HG03520 (cell line): ENCODE measurements around the gene NKD1.

ENCODE experiments used
- ATAC-seq: cut with Tn5 transposase; IDR thresholded peaks from one replicate; pipeline ENCODE4 v1.9.1; 2021; ENCODE audit warnings: mild to moderate bottlenecking, moderate library complexity; ENCODE audit not compliant: unreplicated experiment

The NKD1 gene

DNA sequence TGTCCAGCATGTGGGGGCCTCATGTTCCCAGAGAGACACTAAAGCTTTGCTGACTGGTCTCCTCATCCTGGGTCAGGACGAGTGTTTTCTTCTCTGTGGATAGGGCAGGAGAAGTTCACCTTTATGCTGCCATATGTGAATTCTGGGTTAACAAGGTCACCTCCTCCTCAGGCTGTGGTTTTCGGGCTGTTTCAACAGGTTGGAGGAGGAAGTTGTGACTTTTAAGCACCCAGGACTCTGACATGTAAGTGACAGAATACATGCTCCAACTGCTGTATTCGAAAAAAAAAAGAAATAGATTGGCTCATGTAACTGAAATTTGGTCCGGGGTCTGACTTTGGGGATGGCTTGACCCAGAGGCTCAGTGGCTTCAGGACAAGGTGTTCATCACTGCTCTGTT, 78.7 kb downstream of the NKD1 start:
- no peak for ATAC-seq

DNA sequence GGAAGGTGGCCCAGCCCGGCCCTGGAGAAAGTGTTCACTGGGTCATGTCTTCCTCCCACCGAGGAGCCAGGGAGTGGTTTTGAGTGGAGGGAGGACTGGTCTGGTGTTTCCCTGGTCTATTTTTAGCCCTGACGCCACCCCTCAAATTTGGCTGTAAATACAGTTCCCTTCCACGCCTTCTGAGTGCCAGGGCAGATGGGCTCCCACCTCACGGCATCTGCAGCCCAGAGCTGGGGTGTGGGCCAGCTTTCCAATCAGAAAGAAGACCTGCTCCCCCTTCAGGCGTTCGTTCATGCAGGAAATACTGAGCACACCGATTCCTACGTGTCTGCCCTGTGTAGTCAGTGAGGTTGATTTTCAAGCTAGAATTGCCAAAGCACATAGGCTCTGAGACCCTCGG, 79.2 kb downstream of the NKD1 start:
- no peak for ATAC-seq

- ATAC-seq, result no peak
Measured at GRCh38 chr16:50628156-50628802, 80.1 kb downstream of the NKD1 start.

DNA sequence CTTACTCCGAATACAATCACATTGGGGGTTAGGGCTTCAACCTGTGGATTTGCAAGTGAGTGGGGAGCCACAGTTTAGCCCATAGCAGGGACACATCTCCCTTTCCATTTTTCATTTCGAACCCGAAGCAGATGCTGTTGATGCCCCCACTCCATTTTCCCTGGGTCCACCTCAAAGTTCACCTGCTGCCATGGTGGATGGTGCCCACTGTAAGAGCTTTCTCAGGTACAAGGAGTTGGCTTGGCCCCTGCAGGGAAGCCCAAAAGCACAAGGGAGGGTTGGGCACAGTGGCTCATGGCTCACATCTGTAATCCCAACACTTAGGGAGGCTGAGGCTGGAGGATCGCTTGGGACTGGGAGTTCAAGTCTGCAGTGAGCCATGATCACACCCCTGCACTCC, 81.1 kb downstream of the NKD1 start:
- ATAC-seq, result no peak

- no peak for ATAC-seq
Measured at GRCh38 chr16:50630394-50631020, 82.3 kb downstream of the NKD1 start.

DNA sequence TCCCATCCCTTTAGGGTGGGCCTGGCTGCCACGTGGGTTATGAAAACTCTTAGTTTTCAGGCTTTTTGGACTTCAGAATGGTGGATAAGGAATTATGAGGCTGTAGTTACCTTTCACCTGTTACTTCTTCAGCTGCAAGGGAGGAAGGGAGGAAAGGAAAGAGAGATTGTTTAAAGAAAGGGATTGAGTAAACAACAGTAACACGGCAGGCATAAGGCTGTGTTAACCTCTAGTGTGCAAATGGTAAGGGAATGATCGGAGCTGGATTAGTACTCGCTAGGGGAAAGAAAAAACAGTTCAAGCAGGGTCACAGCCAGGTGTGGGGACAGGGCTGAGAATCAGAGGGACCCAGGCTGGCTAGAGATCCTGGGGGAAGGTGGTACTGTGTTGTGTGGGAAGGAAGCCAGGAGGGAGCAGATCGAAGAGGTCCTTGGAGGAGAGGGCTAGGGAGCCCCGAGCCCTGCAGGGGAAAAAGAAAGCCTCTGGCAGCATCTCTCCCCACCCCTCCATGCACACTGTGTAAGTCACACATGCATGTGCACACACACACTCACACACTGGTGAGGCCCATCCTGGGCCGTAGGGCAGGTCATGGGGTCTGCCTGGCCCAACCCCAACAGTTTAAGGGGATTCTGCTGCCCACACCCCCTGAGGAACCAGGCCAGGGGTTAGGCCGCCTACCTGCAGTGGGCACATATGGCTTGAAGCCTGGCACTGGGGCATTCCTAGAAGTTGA, 83.2 kb downstream of the NKD1 start:
- ATAC-seq, result no peak

DNA sequence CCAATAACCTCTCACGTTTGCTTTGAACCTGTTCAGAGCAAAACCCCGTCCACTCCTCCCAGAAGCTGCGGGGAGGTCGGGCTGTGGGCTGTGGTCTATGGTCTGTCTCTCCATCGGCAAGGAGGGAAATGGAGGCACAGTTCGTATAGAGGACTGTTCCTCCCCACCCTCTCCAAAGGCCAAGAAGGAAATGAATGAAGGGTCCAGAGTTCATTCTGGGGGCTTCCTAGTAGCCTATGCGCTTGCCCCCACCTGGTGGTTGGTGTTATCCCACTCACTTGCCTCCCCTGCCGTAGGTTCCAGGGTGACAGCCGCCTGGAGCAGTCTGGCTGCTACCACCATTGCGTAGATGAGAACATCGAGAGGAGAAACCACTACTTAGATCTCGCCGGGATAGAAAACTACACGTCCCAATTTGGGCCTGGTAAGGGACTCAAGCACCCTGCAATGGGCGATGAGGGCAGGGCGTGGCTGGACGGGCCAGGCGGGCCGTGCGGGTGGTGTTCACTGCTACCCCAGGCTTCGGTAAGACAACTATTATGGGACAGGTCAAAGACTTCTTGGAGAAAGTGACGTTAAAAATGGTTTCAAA, 83.9 kb downstream of the NKD1 start:
- no peak for ATAC-seq

GRCh38 chr16:50632927-50633800, 85.0 kb downstream of the NKD1 start:
- ATAC-seq, result no peak

DNA sequence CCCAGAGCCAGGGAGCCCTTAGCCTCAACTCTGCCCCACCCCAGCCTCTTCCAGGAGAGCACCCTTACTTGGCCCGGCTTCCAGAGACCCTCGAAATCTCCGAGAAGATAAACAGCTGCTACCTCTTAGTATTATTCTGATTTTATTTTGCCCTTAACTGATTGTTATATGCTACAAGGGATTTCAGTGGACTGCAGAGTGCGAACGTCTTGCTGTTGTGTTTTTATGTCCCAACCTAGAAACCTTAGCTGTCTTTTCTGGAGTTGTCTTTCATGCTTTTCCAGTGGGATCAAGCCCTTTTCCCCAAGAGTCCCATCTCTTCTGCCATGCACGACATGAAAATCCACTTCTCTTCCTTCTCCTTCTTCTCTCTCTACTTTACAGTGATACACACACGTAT, 85.9 kb downstream of the NKD1 start:
- no peak for ATAC-seq

DNA sequence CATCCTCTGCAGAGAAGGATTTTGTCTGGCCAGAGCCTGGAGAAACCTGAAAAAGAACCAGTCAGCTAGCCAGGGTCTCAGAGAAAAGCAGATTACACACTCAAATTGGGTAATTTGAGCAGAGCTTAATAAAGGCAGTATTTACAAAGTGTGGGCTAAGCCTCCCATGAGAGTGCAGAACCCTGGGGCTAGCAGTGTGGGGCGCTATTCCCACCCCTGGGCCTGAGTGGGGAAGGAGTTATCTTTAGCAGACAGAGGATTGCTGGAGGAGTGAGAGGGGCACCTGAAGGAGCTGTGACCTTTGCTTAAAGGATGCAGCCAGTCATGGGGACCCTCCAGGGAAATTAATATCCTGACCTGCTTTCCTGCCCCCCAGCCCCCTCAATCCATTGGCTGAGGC, 86.8 kb downstream of the NKD1 start:
- ATAC-seq, result no peak

GRCh38 chr16:50635505-50636392, 87.6 kb downstream of the NKD1 start:
- ATAC-seq, result no peak

- no peak for ATAC-seq
Measured at GRCh38 chr16:50636753-50637374, 88.7 kb downstream of the NKD1 start.

GRCh38 chr16:50637716-50638602, 89.8 kb downstream of the NKD1 start:
- no peak for ATAC-seq

- no peak for ATAC-seq
Measured at GRCh38 chr16:50638816-50639670, 90.8 kb downstream of the NKD1 start.

DNA sequence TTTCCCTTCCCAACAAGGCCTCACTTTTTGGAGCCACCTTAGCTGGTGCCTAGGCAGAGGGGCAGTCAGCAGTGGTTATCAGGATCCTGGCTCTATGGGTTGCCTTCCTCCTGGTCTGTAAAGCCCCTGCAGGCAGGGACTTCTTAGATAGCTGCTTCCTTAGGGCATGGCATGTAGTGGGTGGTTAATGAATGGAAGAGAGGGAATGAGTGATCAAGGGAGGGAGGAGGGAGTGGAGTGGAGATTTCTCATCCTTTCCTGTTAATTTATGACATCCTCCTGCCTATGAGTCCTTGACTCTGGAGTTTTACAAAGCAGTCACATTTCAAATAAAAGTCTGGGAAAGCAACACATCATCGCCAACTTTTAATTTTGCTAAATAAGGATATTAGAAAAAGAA, 92.2 kb downstream of the NKD1 start:
- no peak for ATAC-seq

DNA sequence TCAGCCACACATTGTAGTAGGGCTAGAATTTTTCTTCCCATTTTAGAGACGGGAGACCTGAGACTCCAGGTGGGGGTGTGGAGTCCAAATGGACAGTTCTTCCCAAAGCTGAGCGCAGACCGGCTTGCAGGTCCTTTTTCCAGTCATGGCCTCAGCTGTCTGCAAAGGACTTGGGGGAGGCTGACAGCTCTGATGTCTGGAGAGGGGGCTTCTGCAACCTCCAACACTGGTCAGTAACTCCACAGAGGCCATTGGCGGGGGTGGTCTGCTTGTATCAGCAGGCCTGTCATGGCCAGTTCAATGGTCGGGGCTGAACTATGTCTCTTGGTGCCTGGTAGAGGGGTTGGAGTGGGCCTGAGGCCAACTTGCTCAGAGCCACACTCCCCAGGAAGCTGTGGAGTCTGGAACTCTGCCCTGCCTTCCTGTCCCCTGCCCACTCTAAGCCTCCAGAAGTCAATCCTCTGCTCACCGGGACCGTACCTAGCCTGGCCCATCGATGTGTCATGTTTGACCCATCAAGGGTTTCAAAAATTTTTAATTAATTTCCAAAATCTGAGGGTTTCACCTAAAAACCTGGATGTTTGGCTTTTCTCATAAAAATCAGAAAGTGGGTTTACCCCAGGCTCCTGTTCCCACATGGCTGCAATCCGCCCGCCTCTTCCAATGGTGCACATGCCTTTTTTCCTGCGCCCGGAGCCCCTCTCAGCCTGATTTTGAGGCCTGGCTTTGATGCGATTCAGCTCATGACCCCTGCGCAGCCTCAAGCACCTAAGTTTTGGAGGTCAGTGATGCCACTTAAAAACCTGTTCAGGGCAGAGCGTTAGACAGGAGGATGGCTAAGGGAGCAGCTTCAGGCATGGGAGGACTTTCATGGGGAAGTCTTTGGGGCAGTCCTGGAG, 93.0 kb downstream of the NKD1 start:
- ATAC-seq, result no peak

DNA sequence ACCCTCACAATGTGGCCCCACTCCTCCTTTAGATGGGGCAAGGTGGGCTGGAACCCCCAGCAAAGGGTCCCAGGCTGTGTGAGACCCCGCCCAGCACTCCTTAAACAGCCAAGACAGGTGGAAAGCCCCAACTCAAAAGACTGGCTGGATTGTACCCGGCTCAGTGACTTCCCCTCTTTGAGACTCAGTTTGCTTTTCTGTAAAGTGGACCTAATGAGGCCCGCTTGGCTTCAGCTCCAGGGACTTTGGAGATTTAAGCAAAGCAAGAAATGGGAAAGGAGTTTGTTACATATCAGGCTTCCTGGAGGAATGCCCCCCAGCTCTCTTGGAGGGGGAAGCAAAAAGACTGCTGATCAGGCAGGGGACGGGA, 93.6 kb downstream of the NKD1 start:
- no peak for ATAC-seq
